T-helper 2 cell treated with Interferon-gamma antibody and Interleukin-4, amounts not matched to agents 5 μg/mL and 100 μg/mL, for 36 hours (primary cell): ENCODE data around the gene MTG2.

ENCODE experiments used
- DNase-seq: peaks from one replicate; pipeline ENCODE4 v3.0.0; 2021; ENCODE audit warnings: low spot score
- H3K27ac Mint-ChIP-seq: one replicate; pipeline ENCODE4 v1.8.0; 2021; ENCODE audit warnings: mild to moderate bottlenecking, mixed read lengths
- H3K27me3 Mint-ChIP-seq: one replicate; pipeline ENCODE4 v1.8.0; 2021; ENCODE audit warnings: low read depth, mixed read lengths
- H3K36me3 Mint-ChIP-seq: one replicate; pipeline ENCODE4 v1.8.0; 2021; ENCODE audit warnings: low read depth, mixed read lengths
- H3K4me1 Mint-ChIP-seq: one replicate; pipeline ENCODE4 v1.8.0; 2021; ENCODE audit warnings: low read depth, mixed read lengths
- H3K4me3 Mint-ChIP-seq: one replicate; pipeline ENCODE4 v1.8.0; 2022; ENCODE audit warnings: mild to moderate bottlenecking, moderate library complexity, mixed read lengths
- H3K9me3 Mint-ChIP-seq: one replicate; pipeline ENCODE4 v1.8.0; 2021; ENCODE audit warnings: mixed read lengths

MTG2 gene

DNA sequence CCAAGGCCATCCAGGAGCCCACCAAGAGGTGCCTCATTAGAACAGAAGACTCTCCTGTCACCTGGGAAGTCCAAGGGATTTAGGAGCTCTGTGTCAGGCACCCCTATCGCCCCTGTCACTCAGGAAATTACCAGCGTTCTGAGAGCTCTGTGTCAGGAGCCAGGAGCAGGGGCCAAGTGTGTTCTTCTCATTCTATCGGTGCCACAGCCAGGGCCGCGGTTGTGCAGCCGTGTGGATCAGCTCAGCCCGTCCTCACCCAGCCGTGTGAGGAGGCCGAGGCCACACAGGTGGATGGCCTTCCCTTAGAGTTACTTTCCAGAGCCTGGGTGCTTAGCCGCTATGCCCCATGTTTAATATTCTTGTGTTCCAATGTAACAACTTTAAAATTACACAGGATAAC, 9.8 kb downstream of the MTG2 start:
- no peaks in the 10 kb centered on the region for H3K27me3 Mint-ChIP-seq
- H3K9me3 Mint-ChIP-seq: no peaks in the 10 kb centered on the region
- DNase-seq: no peak
- peaks cover 2% of the 10 kb centered on the region for H3K4me1 Mint-ChIP-seq
- peaks cover 6% of the 10 kb centered on the region for H3K36me3 Mint-ChIP-seq
- no peak overlapping the region for H3K27ac Mint-ChIP-seq
- H3K4me3 Mint-ChIP-seq: no peak overlapping the region

DNA sequence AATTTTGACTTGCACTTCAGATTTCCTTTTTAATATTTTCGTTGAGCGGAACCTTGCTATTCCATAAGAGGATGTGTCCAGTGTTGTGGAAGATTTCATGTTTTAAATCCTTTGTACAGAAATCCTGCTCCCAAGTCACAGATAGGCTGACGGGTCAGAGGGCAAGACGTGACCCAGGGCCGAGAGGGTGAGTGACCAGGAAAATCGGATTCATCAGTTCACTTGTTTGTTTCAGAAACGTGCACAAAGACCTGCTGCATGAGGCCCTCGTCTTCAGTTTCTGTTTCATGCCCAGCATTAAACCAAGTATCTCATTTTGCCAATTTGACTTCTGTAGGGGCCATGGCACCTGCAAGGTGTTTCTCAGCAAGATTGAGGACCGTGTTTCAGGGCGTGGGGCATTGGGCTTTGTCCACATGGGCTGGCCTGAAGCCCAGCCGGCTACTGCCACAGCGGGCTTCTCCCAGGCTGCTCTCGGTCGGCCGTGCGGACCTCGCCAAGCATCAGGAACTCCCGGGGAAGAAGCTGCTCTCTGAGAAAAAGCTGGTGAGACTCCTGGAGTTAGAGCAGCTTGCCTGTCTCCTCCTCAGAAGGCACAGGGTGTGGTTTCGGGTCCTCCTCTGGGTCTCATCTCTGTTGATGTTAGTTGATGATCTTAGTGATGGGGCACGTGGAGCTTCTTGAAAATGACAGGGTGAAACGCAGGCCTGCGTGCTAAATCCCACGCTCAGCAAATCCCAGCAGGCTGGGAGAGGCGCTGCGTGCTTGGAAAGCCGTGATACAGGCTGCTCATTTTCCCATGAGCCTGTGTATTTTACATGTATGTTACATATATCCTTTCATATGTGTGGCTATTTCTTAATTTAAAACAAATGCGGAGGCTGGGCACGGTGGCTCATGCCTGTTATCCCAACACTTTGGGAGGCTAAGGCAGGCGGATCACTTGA, 10.5 kb downstream of the MTG2 start:
- Mint-ChIP-seq H3K9me3 (no peaks in the 10 kb centered on the region), H3K4me1 (no peaks in the 10 kb centered on the region), H3K4me3 (no peak overlapping the region), H3K36me3 (peaks cover 6% of the 10 kb centered on the region), H3K27ac (no peak overlapping the region), H3K27me3 (no peaks in the 10 kb centered on the region)
- no peak for DNase-seq

DNA sequence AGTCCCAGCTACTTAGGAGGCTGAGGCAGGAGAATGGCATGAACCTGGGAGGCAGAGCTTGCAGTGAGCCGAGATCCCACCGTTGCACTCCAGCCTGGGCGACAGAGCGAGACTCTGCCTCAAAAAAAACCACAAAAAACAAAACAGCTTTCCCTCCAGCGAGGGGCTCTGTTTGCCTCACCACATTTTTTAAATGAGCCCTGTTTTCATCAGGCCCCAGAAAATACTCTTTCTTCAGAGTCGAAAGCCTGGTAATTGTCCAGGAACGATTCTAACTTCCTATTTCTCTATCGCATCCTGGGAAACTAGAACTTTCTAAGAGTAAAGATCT, 12.2 kb downstream of the MTG2 start:
- Mint-ChIP-seq H3K36me3 (peaks cover 16% of the 10 kb centered on the region), H3K4me3 (no peak overlapping the region), H3K27ac (no peak overlapping the region), H3K27me3 (no peaks in the 10 kb centered on the region), H3K9me3 (no peaks in the 10 kb centered on the region), H3K4me1 (no peaks in the 10 kb centered on the region)
- no peak for DNase-seq

DNA sequence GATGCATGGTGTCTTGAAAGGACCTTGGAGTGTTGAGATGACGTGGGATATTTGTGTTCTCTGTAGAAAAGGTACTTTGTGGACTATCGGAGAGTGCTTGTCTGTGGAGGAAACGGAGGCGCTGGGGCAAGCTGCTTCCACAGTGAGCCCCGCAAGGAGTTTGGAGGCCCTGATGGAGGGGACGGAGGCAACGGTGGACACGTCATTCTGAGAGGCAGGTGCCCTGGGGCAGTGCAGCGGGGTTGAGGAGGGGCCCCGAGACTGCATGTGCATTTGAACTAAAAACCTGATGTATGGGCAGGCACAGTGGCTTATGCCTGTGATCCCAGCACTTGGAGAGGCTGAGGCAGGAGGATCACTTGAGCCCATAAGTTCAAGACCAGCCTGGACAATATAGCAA, 12.9 kb downstream of the MTG2 start:
- H3K9me3 Mint-ChIP-seq: no peaks in the 10 kb centered on the region
- H3K36me3 Mint-ChIP-seq: peaks cover 23% of the 10 kb centered on the region
- DNase-seq: no peak
- H3K27me3 Mint-ChIP-seq: no peaks in the 10 kb centered on the region
- no peak overlapping the region for H3K27ac Mint-ChIP-seq
- no peak overlapping the region for H3K4me3 Mint-ChIP-seq
- no peaks in the 10 kb centered on the region for H3K4me1 Mint-ChIP-seq

DNA sequence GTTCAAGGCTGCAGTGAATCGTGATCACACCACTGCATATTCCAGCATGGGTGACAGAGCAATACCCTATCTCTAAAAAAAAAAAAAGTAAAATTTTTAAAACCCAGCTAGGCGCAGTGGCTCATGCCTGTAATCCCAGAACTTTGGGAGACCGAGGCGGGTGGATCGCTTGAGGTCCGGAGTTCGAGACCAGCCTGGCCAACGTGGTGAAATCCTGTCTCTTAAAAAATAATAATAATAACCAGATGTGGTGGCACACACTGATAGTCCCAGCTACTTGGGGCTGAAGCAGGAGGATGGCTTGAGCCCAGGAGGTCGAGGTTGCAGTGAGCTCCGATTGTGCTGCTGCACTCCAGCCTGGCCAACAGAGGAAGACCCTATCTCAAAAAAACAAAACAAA, 13.5 kb downstream of the MTG2 start:
- H3K27me3 Mint-ChIP-seq: no peaks in the 10 kb centered on the region
- H3K36me3 Mint-ChIP-seq: peaks cover 23% of the 10 kb centered on the region
- no peaks in the 10 kb centered on the region for H3K4me1 Mint-ChIP-seq
- no peaks in the 10 kb centered on the region for H3K9me3 Mint-ChIP-seq
- no peak for DNase-seq
- no peak overlapping the region for H3K4me3 Mint-ChIP-seq
- no peak overlapping the region for H3K27ac Mint-ChIP-seq

DNA sequence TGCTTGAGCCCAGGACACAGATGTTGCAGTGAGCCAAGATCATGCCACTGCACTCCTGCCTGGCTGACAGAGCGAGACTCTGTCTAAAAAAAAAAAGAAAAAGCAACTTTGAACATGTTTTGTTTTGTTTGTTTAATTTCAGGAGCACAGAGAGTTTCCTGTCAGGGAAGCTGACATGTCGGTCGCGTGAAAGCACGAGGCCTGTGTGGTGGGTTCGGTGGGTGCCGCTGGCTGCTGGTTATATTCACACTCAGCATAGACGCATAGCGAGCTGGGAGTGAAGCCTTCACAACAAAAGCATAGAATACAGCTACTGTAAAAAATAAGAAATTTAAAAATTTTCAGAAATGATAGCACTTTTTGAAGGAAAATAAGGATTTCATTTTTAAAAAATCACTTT, 14.5 kb downstream of the MTG2 start:
- no peaks in the 10 kb centered on the region for H3K9me3 Mint-ChIP-seq
- H3K27me3 Mint-ChIP-seq: no peaks in the 10 kb centered on the region
- H3K36me3 Mint-ChIP-seq: peaks cover 29% of the 10 kb centered on the region
- H3K4me3 Mint-ChIP-seq: no peak overlapping the region
- no peak overlapping the region for H3K27ac Mint-ChIP-seq
- no peak for DNase-seq
- no peaks in the 10 kb centered on the region for H3K4me1 Mint-ChIP-seq

DNA sequence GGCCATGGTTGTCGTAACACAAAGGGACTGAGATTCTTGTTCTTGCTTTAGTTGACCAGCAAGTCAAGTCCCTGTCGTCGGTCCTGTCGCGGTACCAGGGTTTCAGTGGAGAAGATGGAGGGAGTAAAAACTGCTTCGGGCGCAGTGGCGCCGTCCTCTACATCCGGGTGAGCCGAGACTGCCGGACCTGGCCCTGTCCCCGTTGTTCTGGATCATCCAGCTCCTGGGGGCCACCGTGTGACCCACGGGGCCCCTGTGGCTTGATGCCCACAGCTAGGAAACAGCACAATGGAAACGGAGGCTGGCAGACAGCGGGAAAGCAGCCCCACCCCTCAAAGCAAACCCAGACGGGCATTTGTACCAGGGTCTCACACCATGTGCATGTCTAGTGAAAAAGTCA, 15.0 kb downstream of the MTG2 start:
- peaks cover 31% of the 10 kb centered on the region for H3K36me3 Mint-ChIP-seq
- H3K27me3 Mint-ChIP-seq: no peaks in the 10 kb centered on the region
- H3K9me3 Mint-ChIP-seq: no peaks in the 10 kb centered on the region
- DNase-seq: no peak
- H3K4me1 Mint-ChIP-seq: no peaks in the 10 kb centered on the region
- no peak overlapping the region for H3K4me3 Mint-ChIP-seq
- H3K27ac Mint-ChIP-seq: no peak overlapping the region

DNA sequence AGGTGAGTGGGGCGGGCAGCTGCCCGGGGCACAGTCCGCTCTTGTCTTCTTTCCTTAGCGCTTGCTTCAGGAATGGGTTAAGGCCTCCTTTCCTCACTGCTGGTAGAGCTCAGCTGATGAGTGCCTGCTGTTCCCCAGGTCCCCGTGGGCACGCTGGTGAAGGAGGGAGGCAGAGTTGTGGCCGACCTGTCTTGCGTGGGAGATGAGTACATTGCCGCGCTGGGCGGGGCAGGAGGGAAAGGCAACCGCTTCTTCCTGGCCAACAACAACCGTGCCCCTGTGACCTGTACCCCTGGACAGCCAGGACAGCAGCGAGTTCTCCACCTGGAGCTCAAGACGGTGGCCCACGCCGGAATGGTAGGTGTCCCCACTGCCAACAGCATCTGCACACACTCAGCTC, 15.7 kb downstream of the MTG2 start:
- H3K9me3 Mint-ChIP-seq: no peaks in the 10 kb centered on the region
- H3K27me3 Mint-ChIP-seq: no peaks in the 10 kb centered on the region
- no peak overlapping the region for H3K4me3 Mint-ChIP-seq
- DNase-seq: no peak
- peaks cover 33% of the 10 kb centered on the region for H3K36me3 Mint-ChIP-seq
- H3K4me1 Mint-ChIP-seq: no peaks in the 10 kb centered on the region
- no peak overlapping the region for H3K27ac Mint-ChIP-seq

DNA sequence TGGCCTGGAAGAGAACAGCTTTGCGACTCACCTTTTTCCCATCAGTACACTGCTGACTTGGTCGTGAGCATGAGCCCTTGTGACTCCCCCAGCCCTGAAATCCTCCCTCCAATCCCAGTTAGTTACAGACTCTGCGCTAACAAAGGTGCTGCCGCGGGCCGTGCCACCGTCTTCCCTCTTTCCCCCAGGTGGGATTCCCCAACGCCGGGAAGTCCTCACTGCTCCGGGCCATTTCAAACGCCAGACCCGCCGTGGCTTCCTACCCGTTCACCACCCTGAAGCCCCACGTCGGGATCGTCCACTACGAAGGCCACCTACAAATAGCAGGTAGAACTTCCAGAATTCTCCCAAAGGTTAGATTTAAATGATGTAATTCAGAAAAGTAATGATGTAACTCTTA, 16.1 kb downstream of the MTG2 start:
- Mint-ChIP-seq H3K4me1 (no peaks in the 10 kb centered on the region), H3K27me3 (no peaks in the 10 kb centered on the region), H3K9me3 (no peaks in the 10 kb centered on the region), H3K27ac (no peak overlapping the region), H3K4me3 (no peak overlapping the region), H3K36me3 (peaks cover 34% of the 10 kb centered on the region)
- DNase-seq: no peak

DNA sequence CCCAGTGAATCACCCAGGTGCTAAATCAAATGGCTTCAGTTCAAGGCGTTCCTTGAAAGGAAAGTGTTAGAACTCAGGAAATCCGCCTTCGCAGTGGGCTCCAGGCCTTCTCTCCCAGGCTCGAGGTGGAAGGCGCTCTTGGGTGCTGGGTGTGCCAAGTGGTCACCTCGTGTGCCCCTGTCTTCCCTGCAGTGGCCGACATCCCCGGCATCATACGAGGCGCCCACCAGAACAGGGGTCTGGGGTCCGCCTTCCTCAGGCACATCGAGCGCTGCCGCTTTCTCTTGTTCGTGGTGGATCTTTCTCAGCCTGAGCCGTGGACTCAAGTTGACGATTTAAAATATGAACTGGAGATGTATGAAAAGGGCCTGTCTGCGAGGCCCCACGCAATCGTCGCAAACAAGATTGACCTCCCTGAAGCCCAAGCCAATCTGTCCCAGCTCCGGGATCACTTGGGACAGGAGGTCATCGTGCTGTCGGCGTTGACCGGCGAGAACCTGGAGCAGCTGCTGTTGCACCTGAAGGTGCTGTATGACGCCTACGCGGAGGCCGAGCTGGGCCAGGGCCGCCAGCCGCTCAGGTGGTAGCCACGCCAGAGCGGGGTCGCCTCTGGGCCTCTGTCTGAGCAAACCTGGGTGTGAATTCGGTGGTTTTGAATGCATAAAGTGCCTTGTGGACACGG, 17.8 kb downstream of the MTG2 start:
- H3K4me3 Mint-ChIP-seq: no peak overlapping the region
- DNase-seq: no peak
- no peaks in the 10 kb centered on the region for H3K9me3 Mint-ChIP-seq
- peaks cover 31% of the 10 kb centered on the region for H3K36me3 Mint-ChIP-seq
- no peak overlapping the region for H3K27ac Mint-ChIP-seq
- H3K4me1 Mint-ChIP-seq: no peaks in the 10 kb centered on the region
- H3K27me3 Mint-ChIP-seq: no peaks in the 10 kb centered on the region

DNA sequence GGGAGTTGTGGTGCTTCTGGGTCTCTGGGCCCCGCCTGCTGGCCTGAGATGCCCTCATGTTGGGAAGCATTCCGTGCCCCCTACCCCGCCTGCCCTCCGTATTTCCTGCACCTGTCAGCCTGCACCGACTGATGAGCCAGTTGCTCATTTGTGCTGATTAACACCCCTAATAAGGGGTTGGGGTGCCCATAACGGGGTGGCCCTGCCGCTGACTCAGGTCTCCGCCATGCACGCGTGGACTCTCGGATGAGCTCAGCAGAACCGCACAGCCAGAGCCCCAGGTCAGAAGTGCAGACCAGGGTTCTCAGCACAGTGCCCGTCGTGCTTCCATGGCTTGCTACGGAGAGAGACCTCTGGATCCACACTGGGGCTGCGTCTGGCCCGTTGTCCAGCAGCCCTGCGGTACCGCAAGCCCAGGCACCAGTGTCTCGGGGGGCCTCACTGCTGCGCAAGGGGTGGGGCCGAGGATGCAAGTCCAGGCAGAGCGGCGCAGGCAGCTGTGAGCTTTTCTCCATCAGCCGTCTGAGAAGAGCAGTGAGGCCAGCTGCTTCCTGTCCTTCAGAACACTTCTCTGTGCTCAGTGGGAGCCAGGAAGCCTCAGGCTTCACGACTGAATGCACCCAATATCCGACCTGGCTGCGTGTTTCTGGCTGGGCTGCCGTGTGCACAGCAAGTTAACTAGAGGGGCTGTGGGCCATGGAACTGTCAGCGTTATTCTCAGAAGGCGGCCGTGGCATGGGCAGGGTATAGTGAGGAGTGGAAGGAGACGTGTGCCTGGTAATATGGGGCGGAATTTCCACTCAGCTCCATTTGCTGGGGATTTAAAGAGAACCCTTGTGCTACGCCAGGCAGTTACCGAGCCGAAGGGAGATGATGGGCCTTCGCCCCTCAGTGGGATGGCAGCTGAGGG, 18.6 kb downstream of the MTG2 start:
- H3K27me3 Mint-ChIP-seq: no peaks in the 10 kb centered on the region
- no peaks in the 10 kb centered on the region for H3K4me1 Mint-ChIP-seq
- H3K4me3 Mint-ChIP-seq: no peak overlapping the region
- H3K36me3 Mint-ChIP-seq: peaks cover 30% of the 10 kb centered on the region
- no peaks in the 10 kb centered on the region for H3K9me3 Mint-ChIP-seq
- no peak for DNase-seq
- H3K27ac Mint-ChIP-seq: no peak overlapping the region

DNA sequence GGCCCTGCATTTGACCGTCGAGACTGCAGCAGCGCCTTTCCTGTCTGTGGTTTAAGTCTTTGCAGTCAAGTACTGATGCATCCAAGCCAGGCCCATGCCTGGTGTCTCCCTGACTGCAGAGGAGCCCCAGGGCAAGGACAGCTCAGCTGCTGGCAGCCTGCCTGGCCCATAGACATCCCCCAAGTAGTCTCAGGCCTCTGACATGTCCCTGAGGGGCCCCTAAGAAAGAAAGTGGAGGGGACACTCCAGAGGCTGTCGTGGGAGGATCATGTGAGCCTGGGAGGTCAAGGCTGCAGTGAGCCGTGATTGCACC, 19.2 kb downstream of the MTG2 start:
- no peak for DNase-seq
- H3K4me1 Mint-ChIP-seq: no peaks in the 10 kb centered on the region
- H3K4me3 Mint-ChIP-seq: no peak overlapping the region
- H3K27ac Mint-ChIP-seq: no peak overlapping the region
- no peaks in the 10 kb centered on the region for H3K9me3 Mint-ChIP-seq
- H3K36me3 Mint-ChIP-seq: peaks cover 30% of the 10 kb centered on the region
- no peaks in the 10 kb centered on the region for H3K27me3 Mint-ChIP-seq

DNA sequence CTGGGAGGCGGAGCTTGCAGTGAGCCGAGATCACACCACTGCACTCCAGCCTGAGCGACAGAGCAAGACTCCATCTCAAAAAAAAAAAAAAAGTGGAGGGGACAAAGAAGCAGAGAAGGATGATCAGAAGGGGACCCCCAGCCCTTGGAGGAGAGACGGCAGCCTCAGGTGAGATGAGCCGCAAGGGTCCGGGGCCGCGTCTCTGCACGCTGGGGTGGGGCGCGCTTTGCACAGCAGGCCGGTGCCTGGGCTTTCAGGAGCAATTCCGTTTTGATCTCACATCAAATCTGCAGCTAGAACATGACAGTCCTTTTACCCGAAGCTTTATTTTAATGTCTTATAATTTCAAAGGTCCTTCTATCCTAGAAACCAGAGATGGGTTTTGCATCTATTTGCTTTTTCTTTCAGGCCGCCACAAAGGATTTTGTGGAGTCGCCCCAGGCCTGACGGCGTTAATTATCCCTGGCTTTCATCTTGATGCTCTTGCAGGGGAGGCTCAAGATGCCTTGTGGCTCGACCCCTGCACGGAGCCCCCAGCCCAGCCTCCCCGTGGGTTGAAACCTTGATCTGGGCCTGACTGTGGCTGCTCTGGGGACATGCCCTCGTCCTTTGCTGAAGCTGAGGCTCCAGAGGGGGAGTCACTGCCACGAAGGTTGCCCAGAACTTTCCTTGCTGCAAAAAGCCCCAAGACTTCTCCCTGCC, 20.0 kb downstream of the MTG2 start:
- Mint-ChIP-seq H3K36me3 (peaks cover 30% of the 10 kb centered on the region), H3K4me1 (no peaks in the 10 kb centered on the region), H3K9me3 (no peaks in the 10 kb centered on the region), H3K27me3 (no peaks in the 10 kb centered on the region), H3K27ac (no peak overlapping the region), H3K4me3 (no peak overlapping the region)
- no peak for DNase-seq
